NOMO-1 treated with DMSO at 0.1 percent for 48 hours (cell line): ENCODE data around the gene SNU13.
"Not testable (repeated sequence)": the region's sequence is repeated elsewhere in the genome, so short reads cannot be mapped to it uniquely, and the experiment has no call there.

Source experiments
- DNase-seq: peaks from one replicate; lab custom pipeline; 2025; ENCODE audit not compliant: unreplicated experiment; lab: John Stamatoyannopoulos, UW

Gene SNU13

GRCh38 chr22:41688365-41689211 lies at the start of gene SNU13:
Gene SNU13 (minus strand): TSS chr22:41688867. CDS start chr22:41688796, 71 bp downstream.
- peak; percentile 90 for DNase-seq

- not testable (repeated sequence) for DNase-seq
Measured at GRCh38 chr22:41733241-41733640, 44.6 kb upstream of the SNU13 start.

GRCh38 chr22:41732096-41732772 lies 43.6 kb upstream of the SNU13 start:
- DNase-seq: no peak

GRCh38 chr22:41731609-41732008 lies 42.9 kb upstream of the SNU13 start:
- DNase-seq: no peak

- DNase-seq: no peak
Measured at GRCh38 chr22:41725510-41726110, 36.9 kb upstream of the SNU13 start.

- DNase-seq: no peak
Measured at GRCh38 chr22:41722496-41722895, 33.8 kb upstream of the SNU13 start.

GRCh38 chr22:41713004-41713403 lies 24.3 kb upstream of the SNU13 start:
- DNase-seq: no peak

- DNase-seq: no peak
Measured at GRCh38 chr22:41709341-41709740, 20.7 kb upstream of the SNU13 start.

- DNase-seq: no peak
Measured at GRCh38 chr22:41702763-41703162, 14.1 kb upstream of the SNU13 start.

GRCh38 chr22:41700108-41700364 lies 11.4 kb upstream of the SNU13 start:
- no peak for DNase-seq

- DNase-seq: no peak
Measured at GRCh38 chr22:41699264-41700107, 10.8 kb upstream of the SNU13 start, which contains the start of gene MEI1. Gene MEI1 (plus strand): TSS chr22:41699503. CDS start chr22:41699539, 36 bp downstream.

GRCh38 chr22:41697126-41697775 lies 8.6 kb upstream of the SNU13 start:
- DNase-seq: peak; percentile 74

- DNase-seq: no peak
Measured at GRCh38 chr22:41696703-41697102, 8.0 kb upstream of the SNU13 start.

- DNase-seq: no peak
Measured at GRCh38 chr22:41695211-41695610, 6.5 kb upstream of the SNU13 start.

- no peak for DNase-seq
Measured at GRCh38 chr22:41690476-41690875, 1.8 kb upstream of the SNU13 start.

GRCh38 chr22:41687901-41688364 lies 734 bp downstream of the SNU13 start:
- DNase-seq: peak; percentile 47

- DNase-seq: not testable (repeated sequence)
Measured at GRCh38 chr22:41686890-41687289, 1.8 kb downstream of the SNU13 start.

GRCh38 chr22:41684194-41684593 lies 4.5 kb downstream of the SNU13 start:
- DNase-seq: no peak

GRCh38 chr22:41683616-41684015 lies 5.1 kb downstream of the SNU13 start:
- no peak for DNase-seq

- no peak for DNase-seq
Measured at GRCh38 chr22:41683052-41683451, 5.6 kb downstream of the SNU13 start.
